HUDEP-2 (cell line): ENCODE data around the gene ADAM30.
A peak's percentile ranks its signal among the peaks of the same experiment; 100 is the strongest.
"Not testable (repeated sequence)": the region's sequence is repeated elsewhere in the genome, so short reads cannot be mapped to it uniquely, and the experiment has no call there.

ENCODE experiments used
- DNase-seq, 76 experiments: peaks; one replicate each; lab custom pipeline; 2025; ENCODE audit not compliant: unreplicated experiment in 76 of 76; lab: John Stamatoyannopoulos, UW

ADAM30 gene

DNA sequence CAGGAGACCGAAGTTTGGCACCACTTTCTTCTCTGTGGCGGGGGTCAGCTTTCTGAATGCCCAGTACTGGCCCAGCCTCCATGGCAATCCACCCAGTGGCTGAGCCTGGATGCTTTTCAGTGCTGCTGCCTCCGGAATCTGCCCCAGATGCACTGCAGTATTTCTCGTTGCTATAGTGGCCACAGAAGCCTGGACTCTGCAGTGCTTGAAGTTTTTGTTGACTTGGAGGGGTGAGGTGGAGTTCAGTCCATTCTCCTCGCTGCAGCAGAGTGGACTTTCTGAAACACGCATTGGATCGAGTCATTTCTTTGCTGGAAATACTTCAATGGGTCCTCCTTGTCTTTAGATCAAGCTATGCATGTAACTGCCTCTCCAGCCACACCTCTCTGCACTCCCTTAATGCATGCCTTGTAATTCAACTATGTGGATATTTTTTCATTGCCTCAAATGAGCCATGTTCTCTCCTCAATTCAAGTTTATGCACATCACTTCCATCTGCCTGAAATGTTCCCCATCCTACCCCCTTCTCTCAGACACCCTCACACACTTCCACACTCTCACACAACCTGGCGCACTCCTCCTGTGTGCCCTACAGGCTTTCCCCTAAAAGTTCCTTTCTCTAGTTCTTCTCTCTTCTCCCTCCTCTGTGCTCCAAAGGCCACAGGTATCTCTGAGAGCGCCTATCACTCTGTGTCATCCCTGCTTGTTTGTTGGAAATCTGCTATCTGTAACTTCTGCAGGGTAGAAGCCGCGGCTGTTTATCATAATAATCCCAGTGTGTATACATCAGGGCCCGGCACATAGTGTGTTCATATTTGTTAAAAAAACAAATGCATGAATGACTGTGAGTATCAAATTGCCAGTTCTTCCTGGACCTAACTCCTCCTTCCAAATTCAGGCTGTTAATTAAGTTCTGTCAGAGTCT, 16.5 kb downstream of the ADAM30 start:
- DNase-seq = no peak

- no peak for DNase-seq
Measured at GRCh38 chr1:119878171-119878570, 18.1 kb downstream of the ADAM30 start.

- DNase-seq = peak in 74 of 76 experiments; percentile 20 to 93 (median 75)
Measured at GRCh38 chr1:119874186-119874585, 22.1 kb downstream of the ADAM30 start.

- DNase-seq = peak in 25 of 76 experiments; percentile 8 to 65 (median 27)
Measured at GRCh38 chr1:119873135-119874015, 22.9 kb downstream of the ADAM30 start.

DNA sequence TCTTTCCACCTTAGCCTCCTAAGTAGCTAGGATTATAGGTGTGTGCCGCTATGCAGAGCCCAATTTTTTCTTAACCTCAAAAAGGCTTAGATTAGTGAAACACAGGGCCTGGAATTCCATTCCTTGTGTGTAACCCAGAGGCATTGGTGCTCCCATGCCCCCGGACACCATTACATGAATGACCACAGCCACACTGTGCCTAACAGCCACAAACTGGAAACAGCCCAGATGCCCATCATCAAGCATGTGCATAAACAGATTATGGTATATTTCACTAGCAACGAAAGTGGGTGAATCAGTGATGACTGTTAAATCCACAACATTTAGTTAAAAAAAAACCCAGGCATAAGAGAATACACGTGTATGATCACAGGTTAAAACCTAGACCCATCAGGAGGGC, 24.4 kb downstream of the ADAM30 start:
- no peak for DNase-seq

GRCh38 chr1:119870917-119871596, 25.3 kb downstream of the ADAM30 start:
- DNase-seq = peak in 68 of 76 experiments; percentile 5 to 85 (median 60)

DNA sequence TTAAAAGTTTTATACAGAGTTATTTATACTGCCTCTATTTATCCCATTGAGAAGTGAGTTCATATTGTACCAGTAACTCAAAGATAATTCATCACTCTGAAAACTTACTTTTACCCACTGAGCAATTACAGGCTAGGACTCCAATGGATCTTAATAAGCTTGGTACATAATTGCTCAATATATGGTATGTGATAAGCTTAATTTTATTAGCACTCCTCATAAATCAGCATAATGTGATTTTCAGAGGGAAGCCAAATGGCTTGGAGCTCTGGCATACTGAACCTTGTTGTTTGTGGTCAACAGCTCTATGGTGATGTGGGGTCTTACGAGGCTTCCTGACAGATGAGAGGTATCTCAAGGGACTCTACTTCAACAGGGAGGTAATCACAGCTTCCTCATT, 26.3 kb downstream of the ADAM30 start:
- no peak for DNase-seq

GRCh38 chr1:119868176-119868575, 28.1 kb downstream of the ADAM30 start:
- DNase-seq = no peak

DNA sequence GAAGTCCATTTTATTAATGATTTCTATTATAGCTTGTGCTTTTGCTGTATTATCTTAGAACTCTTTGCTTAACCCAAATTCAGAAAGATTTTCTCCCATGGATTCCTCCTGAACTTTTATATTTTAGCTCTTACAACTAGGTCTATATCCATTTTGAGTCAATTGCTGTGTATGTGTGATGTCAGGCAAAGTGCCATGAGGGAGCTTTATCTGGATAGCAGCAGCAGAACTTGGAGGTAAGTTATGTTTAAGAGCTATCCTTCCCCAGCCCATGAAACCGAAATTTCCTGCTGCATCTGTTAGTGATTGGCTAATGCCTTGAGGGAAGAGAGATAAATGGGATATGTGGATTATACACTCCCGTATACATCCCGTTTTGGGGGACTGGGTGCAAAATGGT, 29.9 kb downstream of the ADAM30 start:
- DNase-seq = no peak

- DNase-seq = no peak
Measured at GRCh38 chr1:119865627-119866026, 30.7 kb downstream of the ADAM30 start.

DNA sequence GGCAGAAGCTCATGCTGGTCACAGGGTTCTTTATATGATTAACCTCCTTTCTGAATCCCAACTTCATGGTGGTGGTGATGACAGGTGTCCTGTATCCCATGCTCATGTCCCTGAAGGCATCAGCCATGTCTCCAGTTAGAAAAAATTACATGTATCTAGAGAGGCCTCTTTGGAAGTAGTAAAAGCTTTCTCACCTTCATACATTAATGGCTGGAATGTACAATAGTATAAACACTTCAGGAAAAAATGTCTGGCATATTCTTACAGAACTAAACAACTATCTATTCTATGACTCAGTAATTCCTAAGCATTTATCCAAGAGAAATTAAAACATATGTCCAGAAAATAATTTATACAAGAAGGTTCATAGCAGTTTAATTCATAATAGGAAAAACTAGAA, 34.0 kb downstream of the ADAM30 start:
- DNase-seq = no peak

GRCh38 chr1:119861547-119861946, 34.8 kb downstream of the ADAM30 start:
- DNase-seq = no peak

DNA sequence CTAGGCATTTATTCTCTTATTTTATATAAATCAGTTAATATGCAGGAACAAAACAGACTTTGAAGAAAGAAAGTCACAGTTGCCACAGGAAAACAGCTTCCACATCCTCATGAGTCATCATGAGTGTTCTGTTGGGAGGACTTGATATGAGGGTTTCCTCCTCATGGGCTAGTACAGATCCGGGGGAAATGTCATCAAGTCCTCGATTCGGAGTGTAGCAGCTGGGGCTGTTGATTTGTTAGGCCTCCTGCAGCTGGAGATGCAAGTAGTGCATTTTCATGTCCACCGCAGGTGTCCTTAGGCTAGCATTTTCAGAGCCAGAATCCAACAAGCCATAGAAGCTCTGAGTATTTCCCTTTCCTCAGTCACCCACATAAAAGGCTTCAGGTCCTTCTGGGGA, 36.7 kb downstream of the ADAM30 start:
- DNase-seq = peak in 6 of 76 experiments; percentile 3 to 29 (median 10)

GRCh38 chr1:119858556-119859214, 37.6 kb downstream of the ADAM30 start:
- DNase-seq = not testable (repeated sequence)

DNA sequence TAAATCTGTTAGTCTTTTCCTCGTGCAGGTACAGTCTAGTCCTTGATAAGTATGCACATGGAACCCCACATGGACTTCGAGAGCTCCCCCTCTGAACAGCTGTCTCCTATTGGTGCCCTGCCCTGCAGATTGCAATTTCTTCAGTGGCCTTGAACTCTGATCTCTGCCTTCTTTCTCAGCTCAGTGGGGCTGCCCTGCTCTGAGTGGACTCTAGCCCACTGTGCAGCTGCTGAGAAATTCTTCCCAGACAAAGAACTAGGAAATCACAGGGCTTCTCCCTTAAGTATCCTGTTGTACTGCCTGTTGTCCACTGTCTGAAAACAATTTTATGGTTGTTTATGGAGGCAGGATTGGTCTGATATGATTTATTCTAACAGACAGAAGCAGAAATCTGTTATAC, 38.2 kb downstream of the ADAM30 start:
- no peak for DNase-seq

GRCh38 chr1:119853155-119853554, 43.2 kb downstream of the ADAM30 start:
- no peak for DNase-seq

DNA sequence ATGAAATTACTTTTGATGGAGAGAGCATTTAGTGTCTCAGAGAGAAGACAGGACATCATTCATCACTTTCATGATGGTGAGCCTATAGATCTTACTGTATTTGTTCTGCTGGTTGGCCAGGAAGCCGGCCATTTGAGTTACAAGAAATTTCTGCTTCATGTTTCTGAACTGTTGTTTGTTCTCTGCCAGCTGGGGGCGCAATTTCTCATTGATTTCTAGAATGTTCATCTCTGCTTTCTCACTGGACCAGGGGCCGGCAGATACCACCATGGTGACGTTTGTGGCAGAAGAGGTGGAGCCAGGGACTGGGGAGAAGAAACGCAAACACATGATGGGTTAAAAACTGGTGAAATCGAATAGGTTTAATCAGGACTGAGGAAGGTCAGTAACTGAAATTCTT, 52.1 kb downstream of the ADAM30 start:
- DNase-seq = not testable (repeated sequence)
